H9 (cell line): Measurements from ENCODE around the gene EEF1G. TPM values are rescaled to one million over a fixed set of nuclear protein-coding genes. Genes with fewer than 3 reads are reported as not detected.

Experiments used
- DNase-seq: peaks from one replicate; pipeline ENCODE4 v3.0.0-alpha.2; 2017
- H2AFZ ChIP-seq: one replicate; pipeline ENCODE4 v1.6.1; 2013; ENCODE audit warnings: mild to moderate bottlenecking, low read length, control low read depth, moderate library complexity
- H2AK5ac ChIP-seq: 2 replicates; pipeline ENCODE4 v1.6.1; 2013; ENCODE audit warnings: low read length, control low read depth, mixed read lengths; ENCODE audit not compliant: insufficient read length
- H2BK120ac ChIP-seq: one replicate; pipeline ENCODE4 v1.6.1; 2013; ENCODE audit warnings: low read depth, mild to moderate bottlenecking, low read length, control low read depth, inconsistent platforms; ENCODE audit not compliant: poor library complexity, severe bottlenecking
- H2BK12ac ChIP-seq: 2 replicates; pipeline ENCODE4 v1.6.1; 2013; ENCODE audit warnings: low read length, control low read depth, mixed read lengths, low read depth; ENCODE audit not compliant: insufficient read length
- H2BK15ac ChIP-seq: 2 replicates; pipeline ENCODE4 v1.6.1; 2013; ENCODE audit warnings: low read depth, low read length, control low read depth
- H2BK20ac ChIP-seq: one replicate; pipeline ENCODE4 v1.6.1; 2013; ENCODE audit warnings: low read depth, mild to moderate bottlenecking, low read length, control low read depth, inconsistent platforms; ENCODE audit not compliant: poor library complexity, severe bottlenecking
- H2BK5ac ChIP-seq: 2 replicates; pipeline ENCODE4 v1.6.1; 2013; ENCODE audit warnings: low read length, control low read depth, mixed read lengths; ENCODE audit not compliant: insufficient read length
- H3K14ac ChIP-seq: 2 replicates; pipeline ENCODE4 v1.6.1; 2013; ENCODE audit warnings: low read length, control low read depth; ENCODE audit not compliant: insufficient read depth
- H3K18ac ChIP-seq: 2 replicates; pipeline ENCODE4 v1.6.1; 2013; ENCODE audit warnings: low read depth, mild to moderate bottlenecking, mixed read lengths, low read length, control low read depth; ENCODE audit not compliant: insufficient read length
- H3K23ac ChIP-seq: 2 replicates; pipeline ENCODE4 v1.6.1; 2013; ENCODE audit warnings: low read length, control low read depth, mixed read lengths, low read depth; ENCODE audit not compliant: insufficient read length
- H3K23me2 ChIP-seq: 2 replicates; pipeline ENCODE4 v1.6.1; 2013; ENCODE audit warnings: low read depth, mild to moderate bottlenecking, mixed read lengths, low read length, control low read depth; ENCODE audit not compliant: insufficient read length, poor library complexity, severe bottlenecking
- H3K27ac ChIP-seq: 2 replicates; pipeline ENCODE4 v1.5.1; 2013; ENCODE audit warnings: low read length, control low read depth, mixed read lengths, low read depth; ENCODE audit not compliant: insufficient read length
- H3K27me3 ChIP-seq: 2 replicates; pipeline ENCODE4 v1.6.1; 2013; ENCODE audit warnings: low read length, control low read depth, inconsistent platforms; ENCODE audit not compliant: insufficient read depth
- H3K4ac ChIP-seq: 2 replicates; pipeline ENCODE4 v1.6.1; 2013; ENCODE audit warnings: low read depth, mild to moderate bottlenecking, control low read depth, inconsistent platforms, low read length, moderate library complexity
- H3K4me1 ChIP-seq: 2 replicates; pipeline ENCODE4 v1.6.1; 2013; ENCODE audit warnings: low read length, control low read depth, inconsistent platforms; ENCODE audit not compliant: insufficient read depth
- H3K4me2 ChIP-seq: 2 replicates; pipeline ENCODE4 v1.6.1; 2013; ENCODE audit warnings: low read length, control low read depth, mixed read lengths; ENCODE audit not compliant: insufficient read length, insufficient read depth
- H3K56ac ChIP-seq: 2 replicates; pipeline ENCODE4 v1.6.1; 2013; ENCODE audit warnings: low read depth, mild to moderate bottlenecking, mixed read lengths, low read length, control low read depth; ENCODE audit not compliant: insufficient read length
- H3K79me1 ChIP-seq: 2 replicates; pipeline ENCODE4 v1.6.1; 2013; ENCODE audit warnings: low read depth, mild to moderate bottlenecking, moderate library complexity, low read length, control low read depth, inconsistent platforms; ENCODE audit not compliant: insufficient read depth, poor library complexity, severe bottlenecking
- H3K79me2 ChIP-seq: 2 replicates; pipeline ENCODE4 v1.6.1; 2013; ENCODE audit warnings: low read length, control low read depth, inconsistent platforms; ENCODE audit not compliant: insufficient read depth
- H3K9ac ChIP-seq: 2 replicates; pipeline ENCODE4 v1.6.1; 2013; ENCODE audit warnings: low read length, control low read depth, mixed read lengths; ENCODE audit not compliant: insufficient read length; ENCODE audit errors: extremely low read depth
- H3K9me3 ChIP-seq: one replicate; pipeline ENCODE4 v1.6.1; 2013; ENCODE audit warnings: low read depth, low read length, inconsistent platforms; ENCODE audit not compliant: control insufficient read depth
- H3T11ph ChIP-seq: one replicate; pipeline ENCODE4 v1.6.1; 2013; ENCODE audit warnings: mild to moderate bottlenecking, low read length, control low read depth, inconsistent platforms
- H4K20me1 ChIP-seq: one replicate; pipeline ENCODE4 v1.6.1; 2013; ENCODE audit not compliant: control insufficient read depth, insufficient read length, insufficient read depth
- H4K5ac ChIP-seq: 2 replicates; pipeline ENCODE4 v1.6.1; 2013; ENCODE audit warnings: low read depth, mild to moderate bottlenecking, mixed read lengths, low read length, control low read depth; ENCODE audit not compliant: insufficient read length
- H4K8ac ChIP-seq: replicated peaks from 2 replicates; pipeline ENCODE4 v1.6.1; 2013; ENCODE audit warnings: low read length, control low read depth, mixed read lengths, low read depth; ENCODE audit not compliant: insufficient read length
- H4K91ac ChIP-seq: 2 replicates; pipeline ENCODE4 v1.6.1; 2013; ENCODE audit warnings: low read depth, mild to moderate bottlenecking, moderate library complexity, mixed read lengths, low read length, control low read depth; ENCODE audit not compliant: insufficient read length
- H3K27ac Mint-ChIP-seq, 3 experiments: 2 replicates in 2 of 3; 3 replicates in 1 of 3; pipeline ENCODE4 v1.8.0; 2020 to 2021; ENCODE audit warnings: mixed read lengths in 3 of 3, mild to moderate bottlenecking in 1 of 3, moderate library complexity in 1 of 3
- H3K27me3 Mint-ChIP-seq: 2 replicates; pipeline ENCODE4 v1.8.0; 2021; ENCODE audit warnings: low read depth, mild to moderate bottlenecking, moderate library complexity, mixed read lengths
- H3K36me3 Mint-ChIP-seq, 3 experiments: 2 replicates in 2 of 3; 3 replicates in 1 of 3; pipeline ENCODE4 v1.8.0; 2020 to 2021; ENCODE audit warnings: low read depth in 3 of 3, mixed read lengths in 3 of 3; ENCODE audit not compliant: insufficient read depth in 1 of 3
- H3K4me1 Mint-ChIP-seq, 2 experiments: 2 replicates each; pipeline ENCODE4 v1.8.0; 2020; ENCODE audit warnings: mixed read lengths in 2 of 2
- H3K4me3 Mint-ChIP-seq, 2 experiments: 2 replicates in 1 of 2; 3 replicates in 1 of 2; pipeline ENCODE4 v1.8.0; 2020 to 2021; ENCODE audit warnings: mild to moderate bottlenecking in 2 of 2, mixed read lengths in 2 of 2, moderate library complexity in 1 of 2
- H3K9me3 Mint-ChIP-seq, 2 experiments: 2 replicates in 1 of 2; 3 replicates in 1 of 2; pipeline ENCODE4 v1.8.0; 2020; ENCODE audit warnings: mild to moderate bottlenecking in 2 of 2, mixed read lengths in 2 of 2, moderate library complexity in 1 of 2
- CTCF ChIP-seq: fragments of 200-600 bp; sonication (generic); conservative IDR thresholded peaks from 3 replicates; pipeline ENCODE4 v1.8.0; 2021; ENCODE audit warnings: antibody characterized with exemption, mild to moderate bottlenecking
- WGBS: extraction: QIAGEN DNeasy Blood & Tissue Kit; methylation state at CpG from one replicate; pipeline ENCODE4 v1.1.7; 2013; ENCODE audit warnings: missing lambda C conversion rate, low lambda C conversion rate, mixed read lengths; ENCODE audit not compliant: insufficient read length; ENCODE audit errors: extremely low coverage; 5-methylcytosine and 5-hydroxymethylcytosine counted together
- total RNA-seq: library from RNA; stranded (reverse); gene quantifications from 2 replicates; pipeline ENCODE4 v1.2.1, GENCODE V29; 2021

Gene EEF1G
- total RNA-seq, 1 experiment from 2014 or later = 1,790 TPM

GRCh38 chr11:62556108-62556874, 17.4 kb downstream of the EEF1G start:
- H4K8ac ChIP-seq = no peak overlapping the region
- WGBS = no CpG with 5 or more reads among the region's 14 CpGs
- H2BK120ac ChIP-seq = no peak overlapping the region
- peak overlapping the region; percentile 4 for H3K27ac ChIP-seq
- no peaks in the 10 kb centered on the region for H3K79me2 ChIP-seq
- peak overlapping the region; percentile 2 to 51; a peak in 2 of 5 replicates for H3K4me3 Mint-ChIP-seq
- no peak overlapping the region for H3K23ac ChIP-seq
- H3K9me3 ChIP-seq = no peaks in the 10 kb centered on the region
- H2BK5ac ChIP-seq = no peak overlapping the region
- no peak overlapping the region for H2BK20ac ChIP-seq
- H3K14ac ChIP-seq = 0 out of 2 replicates have a peak overlapping the region, but pooled peaks have one; percentile 27
- no peak overlapping the region for H4K5ac ChIP-seq
- H2AFZ ChIP-seq = no peak overlapping the region
- no peaks in the 10 kb centered on the region for H3K79me1 ChIP-seq
- H2BK12ac ChIP-seq = peak overlapping the region; percentile 42
- peak; percentile 90 for DNase-seq
- H3K27me3 Mint-ChIP-seq = peaks cover 3% of the 10 kb centered on the region
- H3T11ph ChIP-seq = no peak overlapping the region
- peaks cover 73 to 80% of the 10 kb centered on the region in 2 experiments for H3K4me1 Mint-ChIP-seq
- TF ChIP-seq CTCF = no peak
- H3K56ac ChIP-seq = no peak overlapping the region
- H3K36me3 Mint-ChIP-seq = peaks cover 30 to 60% (median 45%) of the 10 kb centered on the region in 3 experiments
- peaks cover 24% of the 10 kb centered on the region; the same call in 1 of the 2 replicates for H3K4me1 ChIP-seq
- no peaks in the 10 kb centered on the region; a peak in 1 of 5 replicates for H3K9me3 Mint-ChIP-seq
- H3K18ac ChIP-seq = peak overlapping the region; percentile 43
- H4K91ac ChIP-seq = no peak overlapping the region
- no peak overlapping the region for H3K4me2 ChIP-seq
- no peaks in the 10 kb centered on the region for H3K23me2 ChIP-seq
- no peak overlapping the region for H2BK15ac ChIP-seq
- H3K4ac ChIP-seq = no peak overlapping the region
- H3K9ac ChIP-seq = no peak overlapping the region
- no peaks in the 10 kb centered on the region for H3K27me3 ChIP-seq
- peaks cover 2% of the 10 kb centered on the region for H4K20me1 ChIP-seq
- H3K27ac Mint-ChIP-seq = peak overlapping the region; percentile 93 to 98 (median 96)
- H2AK5ac ChIP-seq = no peak overlapping the region
